Muscle layer of duodenum (tissue), 2 donors: Measurements from ENCODE around the gene ELAPOR2.

Experiments used
- H3K27ac ChIP-seq: one replicate; pipeline ENCODE4 v1.7.0; 2013; ENCODE audit warnings: mild to moderate bottlenecking, low read length
- H3K27me3 ChIP-seq: one replicate; pipeline ENCODE4 v1.7.0; 2013; ENCODE audit warnings: low read depth, mild to moderate bottlenecking, control low read depth, low read length
- H3K36me3 ChIP-seq, 2 donors: one replicate each; pipeline ENCODE4 v1.7.0; 2013; ENCODE audit warnings: low read length in 2 of 2, control low read depth in 1 of 2, mild to moderate bottlenecking in 1 of 2; ENCODE audit not compliant: insufficient read depth in 2 of 2, control insufficient read depth in 1 of 2
- H3K4me1 ChIP-seq, 2 donors: one replicate each; pipeline ENCODE4 v1.7.0; 2013; ENCODE audit warnings: low read length in 2 of 2, mild to moderate bottlenecking in 2 of 2, control low read depth in 1 of 2, moderate library complexity in 1 of 2; ENCODE audit not compliant: insufficient read depth in 2 of 2, control insufficient read depth in 1 of 2
- H3K4me3 ChIP-seq, 2 donors: one replicate each; pipeline ENCODE4 v1.7.0; 2013; ENCODE audit warnings: low read length in 2 of 2, low read depth in 1 of 2, mild to moderate bottlenecking in 1 of 2
- H3K9me3 ChIP-seq, 2 donors: one replicate each; pipeline ENCODE4 v1.7.0; 2013; ENCODE audit warnings: low read length in 2 of 2, control low read depth in 1 of 2, mild to moderate bottlenecking in 1 of 2; ENCODE audit not compliant: control insufficient read depth in 1 of 2
- donor health status: healthy.

The ELAPOR2 gene

GRCh38 chr7:87013136-87013839 is 46.2 kb downstream of the ELAPOR2 start:
- Histone ChIP-seq H3K36me3 (no peaks in the 10 kb centered on the region), H3K9me3 (no peaks in the 10 kb centered on the region), H3K27ac (no peak overlapping the region)

More at GRCh38 chr7:87013136-87013839, 46.2 kb downstream of the ELAPOR2 start:
- Histone ChIP-seq H3K4me1 (no peaks in the 10 kb centered on the region), H3K4me3 (no peak overlapping the region), H3K27me3 (no peaks in the 10 kb centered on the region)
